PC-3 (cell line): Measurements from ENCODE around the gene HDGFL3. TPM values are rescaled to one million over a fixed set of nuclear protein-coding genes. Genes with fewer than 3 reads are reported as not detected.

Experiments
- ATAC-seq: fragments of 200-7000 bp; cut with Tn5 transposase; 2 replicates; pipeline ENCODE4 v1.9.1; 2020; ENCODE audit warnings: mild to moderate bottlenecking, moderate library complexity
- BruUV-seq: library from RNA; stranded (reverse); fragments of 400-500 nt; replicated peaks from 2 replicates; lab custom pipeline; 2021; lab: Mats Ljungman, UMichigan
- CTCF ChIA-PET: fragments of 300-600 bp; sonication (Branson Sonifier 250); formaldehyde crosslinking; loops from one replicate; lab custom pipeline; 2022; ENCODE audit warnings: antibody characterized with exemption; lab: Charles Lee
- POLR2A ChIA-PET: fragments of 300-600 bp; sonication (Branson Sonifier 250); formaldehyde crosslinking; loops from one replicate; lab custom pipeline; 2022; ENCODE audit warnings: antibody characterized with exemption; ENCODE audit not compliant: unreplicated experiment; lab: Charles Lee
- DNase-seq: peaks from one replicate; pipeline ENCODE4 v3.0.0-alpha.2; 2015
- H2AFZ ChIP-seq: fragments of 300-600 bp; sonication (generic); 2 replicates; pipeline ENCODE4 v1.6.0; 2016; ENCODE audit warnings: antibody characterized with exemption, low read length
- H3F3A ChIP-seq: fragments of 300-600 bp; sonication (generic); one replicate; pipeline ENCODE4 v1.6.0; 2017; ENCODE audit warnings: antibody characterized with exemption, low read length, control low read depth, mild to moderate bottlenecking; ENCODE audit not compliant: unreplicated experiment
- H3K27ac ChIP-seq: fragments of 300-600 bp; sonication (generic); 2 replicates; pipeline ENCODE4 v1.5.1; 2016; ENCODE audit warnings: mild to moderate bottlenecking, low read length
- H3K27me3 ChIP-seq: fragments of 300-600 bp; sonication (generic); 2 replicates; pipeline ENCODE4 v1.6.1; 2016; ENCODE audit warnings: low read length, mixed read lengths
- H3K36me3 ChIP-seq: fragments of 300-600 bp; sonication (generic); 2 replicates; pipeline ENCODE4 v1.6.1; 2016; ENCODE audit warnings: low read depth, mixed run types, low read length, mixed read lengths
- H3K4me1 ChIP-seq: fragments of 300-600 bp; sonication (generic); 2 replicates; pipeline ENCODE4 v1.5.1; 2016; ENCODE audit warnings: low read length; ENCODE audit not compliant: insufficient read depth
- H3K4me2 ChIP-seq: fragments of 300-600 bp; sonication (generic); 2 replicates; pipeline ENCODE4 v1.6.0; 2016; ENCODE audit warnings: low read length
- H3K4me3 ChIP-seq: fragments of 300-600 bp; sonication (generic); 2 replicates; pipeline ENCODE4 v1.5.1; 2016; ENCODE audit warnings: mild to moderate bottlenecking, low read length, mixed read lengths
- H3K79me2 ChIP-seq: fragments of 300-600 bp; sonication (generic); 2 replicates; pipeline ENCODE4 v1.6.1; 2017; ENCODE audit warnings: low read length, mixed read lengths
- H3K9ac ChIP-seq: fragments of 300-600 bp; sonication (generic); 2 replicates; pipeline ENCODE4 v1.6.0; 2016; ENCODE audit warnings: mild to moderate bottlenecking, low read length
- H3K9me2 ChIP-seq: fragments of 300-600 bp; sonication (generic); replicated peaks from 2 replicates; pipeline ENCODE4 v1.6.1; 2016; ENCODE audit warnings: mixed run types, low read length, mixed read lengths
- H3K9me3 ChIP-seq: fragments of 300-600 bp; sonication (generic); 2 replicates; pipeline ENCODE4 v1.6.1; 2016; ENCODE audit warnings: low read length, mixed read lengths
- H4K20me1 ChIP-seq: fragments of 300-600 bp; sonication (generic); 2 replicates; pipeline ENCODE4 v1.6.1; 2016; ENCODE audit warnings: low read length, mixed read lengths
- EZH2 ChIP-seq: fragments of 300-600 bp; sonication (generic); IDR thresholded peaks from one replicate; pipeline ENCODE4 v1.6.1; 2017; ENCODE audit warnings: antibody characterized with exemption, mild to moderate bottlenecking, low read length; ENCODE audit not compliant: unreplicated experiment
- EZH2phosphoT487 ChIP-seq: fragments of 300-600 bp; sonication (generic); IDR thresholded peaks from 2 replicates; pipeline ENCODE4 v1.6.1; 2018; ENCODE audit warnings: mild to moderate bottlenecking, antibody characterized with exemption, low read length, borderline replicate concordance
- intact Hi-C: fragments of 100-400 bp; cut with micrococcal nuclease; formaldehyde crosslinking; loops from 2 replicates; pipeline ENCODE4 v1.9.0; 2023
- total RNA-seq: library from RNA; depleted of rRNA; stranded (reverse); fragments of >200 nt; gene quantifications from 2 replicates; pipeline ENCODE4 v1.2.3, GENCODE V29; 2014
- TF ChIP-seq, protein P1 (sequence below): fragments of 300-600 bp; sonication (generic); conservative IDR thresholded peaks from 2 replicates; pipeline ENCODE4 v1.5.1; 2017; ENCODE audit warnings: antibody characterized with exemption, low read depth, mild to moderate bottlenecking, low read length

The HDGFL3 gene
- total RNA-seq, 1 experiment from 2014 or later, result 38.4 TPM

DNA sequence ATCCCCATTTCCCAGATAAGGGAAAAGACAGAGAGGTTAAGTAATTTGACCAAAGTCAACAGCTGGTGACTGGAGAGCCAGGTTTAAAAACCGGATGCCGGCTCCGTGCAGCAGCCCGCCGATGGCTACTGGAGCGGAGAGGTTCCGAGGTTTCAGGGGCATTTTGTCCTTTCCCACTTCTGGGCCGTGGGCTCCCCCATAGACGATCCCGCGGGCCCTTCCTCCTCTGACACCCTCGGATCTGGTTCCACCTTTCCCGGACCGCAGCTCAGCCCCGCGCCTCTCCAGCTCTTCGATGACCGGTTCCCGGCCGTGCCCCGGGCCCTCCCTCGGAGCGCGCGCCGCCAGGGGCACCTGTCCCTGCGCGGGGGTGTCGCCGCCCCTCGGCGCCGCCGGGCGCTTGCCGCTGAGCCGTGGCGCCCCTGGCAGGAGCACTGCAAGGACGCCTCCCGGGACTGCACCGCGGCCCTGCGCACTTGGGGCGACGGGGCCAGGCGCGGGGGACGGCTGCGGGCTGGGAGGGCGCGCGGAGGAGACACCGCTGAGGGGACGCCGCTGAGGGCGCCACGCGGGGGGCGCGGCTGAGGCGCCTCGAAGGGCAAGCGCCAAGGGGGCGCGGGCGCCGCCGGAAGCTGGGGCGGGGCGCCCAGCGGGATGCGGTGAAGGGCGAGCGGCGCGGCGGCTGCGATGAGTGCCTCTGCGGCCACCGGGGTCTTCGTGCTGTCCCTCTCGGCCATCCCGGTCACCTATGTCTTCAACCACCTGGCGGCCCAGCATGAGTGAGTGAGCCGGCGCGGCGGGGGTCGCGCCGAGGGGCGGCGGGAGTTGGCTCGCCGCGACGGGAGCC is 100.4 kb downstream of the HDGFL3 start, which contains the start of gene TM6SF1:
TSS of gene TM6SF1 (plus strand) at position 652 of the 847 bp plus-strand sequence. CDS start at position 688, 36 bp downstream.
- Histone ChIP-seq H3K4me1 (no peaks in the 10 kb centered on the region), H3K27me3 (no peaks in the 10 kb centered on the region), H2AFZ (no peak within 1 kb of the TSS), H3K36me3 (no peaks in the 10 kb centered on the region), H4K20me1 (no peaks in the 10 kb centered on the region), H3K4me3 (no peak within 1 kb of the TSS), H3K9me3 (no peaks in the 10 kb centered on the region), H3F3A (no peaks in the 10 kb centered on the region), H3K4me2 (peak within 1 kb of the TSS; percentile 22; the same call in 1 of the 2 replicates), H3K9ac (no peak within 1 kb of the TSS), H3K9me2 (no peaks in the 10 kb centered on the region), H3K27ac (no peak within 1 kb of the TSS), H3K79me2 (no peaks in the 10 kb centered on the region)
- intact Hi-C loops, result no loop called here
- CTCF ChIA-PET, result no interaction called here
- ATAC-seq (no peak), DNase-seq (no peak)
- TF ChIP-seq, protein P1, sequence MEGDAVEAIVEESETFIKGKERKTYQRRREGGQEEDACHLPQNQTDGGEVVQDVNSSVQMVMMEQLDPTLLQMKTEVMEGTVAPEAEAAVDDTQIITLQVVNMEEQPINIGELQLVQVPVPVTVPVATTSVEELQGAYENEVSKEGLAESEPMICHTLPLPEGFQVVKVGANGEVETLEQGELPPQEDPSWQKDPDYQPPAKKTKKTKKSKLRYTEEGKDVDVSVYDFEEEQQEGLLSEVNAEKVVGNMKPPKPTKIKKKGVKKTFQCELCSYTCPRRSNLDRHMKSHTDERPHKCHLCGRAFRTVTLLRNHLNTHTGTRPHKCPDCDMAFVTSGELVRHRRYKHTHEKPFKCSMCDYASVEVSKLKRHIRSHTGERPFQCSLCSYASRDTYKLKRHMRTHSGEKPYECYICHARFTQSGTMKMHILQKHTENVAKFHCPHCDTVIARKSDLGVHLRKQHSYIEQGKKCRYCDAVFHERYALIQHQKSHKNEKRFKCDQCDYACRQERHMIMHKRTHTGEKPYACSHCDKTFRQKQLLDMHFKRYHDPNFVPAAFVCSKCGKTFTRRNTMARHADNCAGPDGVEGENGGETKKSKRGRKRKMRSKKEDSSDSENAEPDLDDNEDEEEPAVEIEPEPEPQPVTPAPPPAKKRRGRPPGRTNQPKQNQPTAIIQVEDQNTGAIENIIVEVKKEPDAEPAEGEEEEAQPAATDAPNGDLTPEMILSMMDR, result no peak
- TF ChIP-seq EZH2phosphoT487 (no peak), EZH2 (no peak)
- POLR2A ChIA-PET, result no interaction called here
- BruUV-seq, result no TSS peak

DNA sequence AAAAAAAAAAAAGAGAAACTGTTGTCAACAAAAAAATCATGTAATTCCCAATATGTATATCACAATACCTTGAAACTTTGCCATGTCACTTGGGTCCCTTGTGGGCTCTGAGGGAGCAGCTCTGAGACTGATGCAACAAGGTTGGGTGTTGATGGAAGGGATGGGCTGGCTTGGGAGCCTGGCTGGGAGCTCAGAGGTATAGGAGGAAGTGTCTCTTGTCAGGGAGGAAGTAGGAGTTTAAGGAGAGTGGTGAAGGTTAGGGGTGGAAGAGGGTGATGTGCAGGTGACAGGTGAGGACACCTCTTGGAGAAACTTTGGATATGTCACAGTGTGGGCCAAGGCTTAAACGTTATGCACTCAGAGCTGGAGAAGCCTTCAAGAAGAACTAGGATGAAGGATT is 102.2 kb downstream of the HDGFL3 start:
- Histone ChIP-seq H3K4me3 (no peak overlapping the region), H3K36me3 (no peaks in the 10 kb centered on the region), H2AFZ (no peak overlapping the region), H3K27me3 (no peaks in the 10 kb centered on the region), H3K79me2 (no peaks in the 10 kb centered on the region), H3K4me1 (no peaks in the 10 kb centered on the region), H4K20me1 (no peaks in the 10 kb centered on the region), H3K9ac (no peak overlapping the region), H3K9me2 (no peaks in the 10 kb centered on the region), H3K27ac (no peak overlapping the region), H3K4me2 (no peak overlapping the region), H3F3A (no peaks in the 10 kb centered on the region), H3K9me3 (no peaks in the 10 kb centered on the region)
- ChIA-PET CTCF (interaction anchor here (0.6 kb wide), 1 partner anchor 21 kb away, joined by 3 read pairs; no protein-coding TSS in a partner anchor), POLR2A (no interaction called here)
- DNase-seq (no peak), ATAC-seq (no peak)
- BruUV-seq, result no TSS peak
- intact Hi-C loops, result no loop called here
- TF ChIP-seq, protein P1, result no peak
- TF ChIP-seq EZH2phosphoT487 (no peak), EZH2 (no peak)

DNA sequence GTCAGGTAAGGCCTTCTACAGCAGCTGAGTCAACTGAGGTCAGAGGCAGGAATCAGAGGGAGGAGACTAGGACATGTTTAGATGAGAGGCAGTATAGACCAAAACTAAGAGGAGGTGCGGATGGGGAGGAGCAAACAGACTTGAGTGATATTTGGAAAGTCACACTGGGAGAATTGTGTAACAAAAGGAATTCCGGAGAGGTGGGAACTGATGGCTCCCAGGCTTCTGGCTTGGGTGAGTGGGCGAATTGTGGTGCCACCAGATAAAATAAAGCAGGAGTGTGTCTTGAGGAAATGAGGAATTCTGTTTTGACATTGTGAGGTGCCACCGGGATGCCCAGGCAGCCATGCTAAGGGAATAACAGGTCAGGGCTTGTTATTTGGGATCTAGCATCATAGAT is 103.5 kb downstream of the HDGFL3 start:
- Histone ChIP-seq H3K36me3 (no peaks in the 10 kb centered on the region), H3K9me3 (no peaks in the 10 kb centered on the region), H3K9me2 (no peaks in the 10 kb centered on the region), H3K9ac (no peak overlapping the region), H4K20me1 (no peaks in the 10 kb centered on the region), H3K27ac (no peak overlapping the region), H3K79me2 (no peaks in the 10 kb centered on the region), H2AFZ (no peak overlapping the region), H3K4me2 (no peak overlapping the region), H3K27me3 (peaks cover 11% of the 10 kb centered on the region; the same call in 1 of the 2 replicates), H3K4me3 (no peak overlapping the region), H3F3A (no peaks in the 10 kb centered on the region), H3K4me1 (no peaks in the 10 kb centered on the region)
- intact Hi-C loops, result no loop called here
- ATAC-seq, result no peak
- TF ChIP-seq EZH2 (no peak), EZH2phosphoT487 (no peak)
- TF ChIP-seq, protein P1, result no peak
- CTCF ChIA-PET, result no interaction called here
- no peak for DNase-seq
- POLR2A ChIA-PET, result no interaction called here
- BruUV-seq, result no TSS peak
